ENCODE data around the gene FUNDC2.

GRCh38 chrX:154988719-154989118 lies 37.9 kb upstream of the FUNDC2 start:
- TF ChIP-seq CTCF (CRISPR knock-in tag; IDR thresholded peaks at IDR 0.05) (no peak), RBM22 (optimal IDR thresholded peaks at IDR 0.05; ENCODE audit: low read length) (no peak)

Data from HepG2 (cell line).